Osteoblast (primary cell): Measurements from ENCODE around the gene MORF4L2. TPM values are rescaled to one million over a fixed set of nuclear protein-coding genes. Genes with fewer than 3 reads are reported as not detected.

Experiments
- DNase-seq: peaks from one replicate; pipeline ENCODE4 v3.0.0; 2011; ENCODE audit warnings: low spot score, mixed read lengths; ENCODE audit not compliant: insufficient read length; ENCODE audit errors: missing footprints
- H2AFZ ChIP-seq: 2 replicates; pipeline ENCODE4 v1.6.0; 2011; ENCODE audit warnings: mild to moderate bottlenecking, low read length
- H3K27ac ChIP-seq: 2 replicates; pipeline ENCODE4 v1.5.1; 2011; ENCODE audit warnings: mild to moderate bottlenecking, low read depth, low read length, moderate library complexity
- H3K27me3 ChIP-seq: 2 replicates; pipeline ENCODE4 v1.6.0; 2012; ENCODE audit warnings: mild to moderate bottlenecking, control low read depth, inconsistent platforms, low read length, moderate library complexity; ENCODE audit not compliant: insufficient read depth
- H3K36me3 ChIP-seq: 2 replicates; pipeline ENCODE4 v1.5.1; 2011; ENCODE audit warnings: mild to moderate bottlenecking, low read length, control low read depth, moderate library complexity; ENCODE audit not compliant: insufficient read depth
- H3K4me1 ChIP-seq: 2 replicates; pipeline ENCODE4 v1.5.1; 2011; ENCODE audit warnings: mild to moderate bottlenecking, low read length, control low read depth, moderate library complexity; ENCODE audit not compliant: insufficient read depth
- H3K4me2 ChIP-seq: 2 replicates; pipeline ENCODE4 v1.6.0; 2011; ENCODE audit warnings: mild to moderate bottlenecking, low read length; ENCODE audit not compliant: insufficient read depth
- H3K4me3 ChIP-seq: fragments of 200-600 bp; sonication (generic); 3 replicates; pipeline ENCODE4 v1.5.1; 2012; ENCODE audit warnings: mild to moderate bottlenecking, low read length, inconsistent platforms; ENCODE audit not compliant: insufficient read depth
- H3K79me2 ChIP-seq: 2 replicates; pipeline ENCODE4 v1.6.0; 2012; ENCODE audit warnings: mild to moderate bottlenecking, low read length, control low read depth, inconsistent platforms; ENCODE audit not compliant: insufficient read depth
- H3K9me3 ChIP-seq: 2 replicates; pipeline ENCODE4 v1.5.1; 2011; ENCODE audit warnings: low read depth, low read length, control low read depth
- H4K20me1 ChIP-seq: 2 replicates; pipeline ENCODE4 v1.6.0; 2012; ENCODE audit warnings: mild to moderate bottlenecking, low read length, control low read depth; ENCODE audit not compliant: insufficient read depth
- CTCF ChIP-seq: IDR thresholded peaks from 2 replicates; pipeline ENCODE4 v1.5.1; 2011; ENCODE audit warnings: mild to moderate bottlenecking, low read depth, low read length, moderate library complexity; ENCODE audit errors: extremely low read depth
- total RNA-seq: library from RNA; depleted of rRNA; stranded (reverse); fragments of >200 nt; gene quantifications from 2 replicates; pipeline ENCODE4 v1.2.3, GENCODE V29; 2012

The MORF4L2 gene
- total RNA-seq, 1 donor = 953 TPM

GRCh38 chrX:103687073-103687695, 685 bp upstream of the MORF4L2 start:
- H2AFZ ChIP-seq = peak overlapping the region; percentile 80
- no peaks in the 10 kb centered on the region for H3K9me3 ChIP-seq
- H3K4me2 ChIP-seq = peak overlapping the region; percentile 86
- peaks cover 22% of the 10 kb centered on the region for H3K79me2 ChIP-seq
- H3K4me1 ChIP-seq = peaks cover 14% of the 10 kb centered on the region
- H3K27ac ChIP-seq = peak overlapping the region; percentile 94
- peak overlapping the region; percentile 70 for H3K4me3 ChIP-seq
- H3K36me3 ChIP-seq = peaks cover 21% of the 10 kb centered on the region
- H4K20me1 ChIP-seq = peaks cover 3% of the 10 kb centered on the region
- TF ChIP-seq CTCF = no peak
- H3K27me3 ChIP-seq = peaks cover 4% of the 10 kb centered on the region
- peak; percentile 85 for DNase-seq

- Histone ChIP-seq H3K4me2 (peak overlapping the region; percentile 83), H4K20me1 (peaks cover 8% of the 10 kb centered on the region), H3K36me3 (peaks cover 30% of the 10 kb centered on the region), H3K27ac (peak overlapping the region; percentile 97), H3K4me1 (peaks cover 31% of the 10 kb centered on the region), H3K9me3 (no peaks in the 10 kb centered on the region), H2AFZ (no peak overlapping the region), H3K79me2 (peaks cover 22% of the 10 kb centered on the region), H3K27me3 (no peaks in the 10 kb centered on the region), H3K4me3 (peak overlapping the region; percentile 75)
- TF ChIP-seq CTCF = no peak
- no peak for DNase-seq
These were observed 1.1 kb downstream of the MORF4L2 start for GRCh38 chrX:103685396-103685795.

DNA sequence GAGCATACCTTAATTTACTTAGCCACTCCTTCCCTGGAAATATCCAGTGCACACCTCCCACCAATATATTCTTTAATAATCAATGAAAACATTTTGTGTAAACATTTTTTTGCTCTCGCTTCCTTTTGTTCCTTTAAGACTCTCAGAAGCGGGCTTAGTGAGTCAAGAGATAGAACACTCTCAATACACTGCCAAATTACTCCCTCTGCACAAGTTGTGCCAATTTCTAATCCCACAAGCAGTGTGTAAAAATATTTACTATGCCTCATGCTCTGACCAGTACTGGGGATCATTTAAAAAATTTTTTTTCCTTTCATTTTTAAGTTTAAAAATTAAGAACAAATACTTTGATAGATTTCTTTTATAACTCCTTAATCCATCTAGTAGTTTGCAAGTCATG, 5.1 kb downstream of the MORF4L2 start:
- Histone ChIP-seq H3K27ac (no peak overlapping the region), H3K36me3 (peaks cover 51% of the 10 kb centered on the region), H3K79me2 (peaks cover 22% of the 10 kb centered on the region), H3K4me1 (peaks cover 42% of the 10 kb centered on the region), H2AFZ (no peak overlapping the region), H4K20me1 (peaks cover 10% of the 10 kb centered on the region), H3K4me2 (no peak overlapping the region), H3K27me3 (peaks cover under 1% of the 10 kb centered on the region), H3K4me3 (no peak overlapping the region), H3K9me3 (no peaks in the 10 kb centered on the region)
- TF ChIP-seq CTCF = no peak
- no peak for DNase-seq

DNA sequence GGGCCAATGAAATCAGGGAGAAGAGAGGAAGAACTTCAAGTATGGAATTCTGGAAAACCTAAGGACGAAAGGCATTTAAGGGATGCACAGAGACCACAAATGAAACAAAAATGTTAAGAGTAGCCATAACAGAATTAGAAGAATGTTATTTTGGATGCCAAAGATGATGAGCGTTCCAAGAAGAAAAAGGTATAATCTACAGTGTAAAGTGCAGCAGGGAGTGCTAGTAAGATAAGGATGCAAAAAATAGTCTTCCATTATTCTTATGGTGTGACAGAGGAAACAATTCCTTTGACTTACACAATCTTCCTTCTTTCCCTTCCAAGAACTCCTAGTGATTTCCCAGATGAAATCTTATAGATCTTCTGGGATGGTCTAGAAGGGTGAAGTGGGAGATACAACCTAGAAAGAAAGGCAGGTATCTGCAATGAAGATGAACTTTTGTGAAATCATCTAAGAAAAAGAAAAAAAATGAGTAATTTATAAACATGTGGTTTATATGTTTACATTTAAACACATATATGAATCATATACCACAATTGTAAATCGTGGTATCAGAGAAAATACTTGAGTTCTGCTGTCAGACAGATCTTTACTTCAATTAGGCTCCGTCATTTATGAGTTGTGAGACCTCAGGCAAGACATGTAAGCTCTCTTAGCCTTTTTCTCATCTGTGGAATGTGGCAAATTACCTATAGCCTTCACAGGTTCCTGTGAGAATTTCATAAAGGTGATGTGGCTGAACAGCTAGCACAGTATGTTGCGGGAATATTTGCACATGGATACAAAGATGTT, 8.1 kb downstream of the MORF4L2 start:
- Histone ChIP-seq H3K27ac (peak overlapping the region; percentile 29), H3K36me3 (peaks cover 54% of the 10 kb centered on the region), H2AFZ (no peak overlapping the region), H3K4me2 (no peak overlapping the region), H3K79me2 (no peaks in the 10 kb centered on the region), H3K4me3 (no peak overlapping the region), H3K4me1 (peaks cover 29% of the 10 kb centered on the region), H4K20me1 (peaks cover 7% of the 10 kb centered on the region), H3K27me3 (peaks cover 7% of the 10 kb centered on the region), H3K9me3 (no peaks in the 10 kb centered on the region)
- no peak for DNase-seq
- TF ChIP-seq CTCF = no peak
